NCI-H446 treated with DMSO at 0.1 percent for 48 hours (cell line): ENCODE results near the gene PRPF19.

Experiments
- DNase-seq: peaks from one replicate; lab custom pipeline; 2025; lab: John Stamatoyannopoulos, UW

PRPF19 gene

DNA sequence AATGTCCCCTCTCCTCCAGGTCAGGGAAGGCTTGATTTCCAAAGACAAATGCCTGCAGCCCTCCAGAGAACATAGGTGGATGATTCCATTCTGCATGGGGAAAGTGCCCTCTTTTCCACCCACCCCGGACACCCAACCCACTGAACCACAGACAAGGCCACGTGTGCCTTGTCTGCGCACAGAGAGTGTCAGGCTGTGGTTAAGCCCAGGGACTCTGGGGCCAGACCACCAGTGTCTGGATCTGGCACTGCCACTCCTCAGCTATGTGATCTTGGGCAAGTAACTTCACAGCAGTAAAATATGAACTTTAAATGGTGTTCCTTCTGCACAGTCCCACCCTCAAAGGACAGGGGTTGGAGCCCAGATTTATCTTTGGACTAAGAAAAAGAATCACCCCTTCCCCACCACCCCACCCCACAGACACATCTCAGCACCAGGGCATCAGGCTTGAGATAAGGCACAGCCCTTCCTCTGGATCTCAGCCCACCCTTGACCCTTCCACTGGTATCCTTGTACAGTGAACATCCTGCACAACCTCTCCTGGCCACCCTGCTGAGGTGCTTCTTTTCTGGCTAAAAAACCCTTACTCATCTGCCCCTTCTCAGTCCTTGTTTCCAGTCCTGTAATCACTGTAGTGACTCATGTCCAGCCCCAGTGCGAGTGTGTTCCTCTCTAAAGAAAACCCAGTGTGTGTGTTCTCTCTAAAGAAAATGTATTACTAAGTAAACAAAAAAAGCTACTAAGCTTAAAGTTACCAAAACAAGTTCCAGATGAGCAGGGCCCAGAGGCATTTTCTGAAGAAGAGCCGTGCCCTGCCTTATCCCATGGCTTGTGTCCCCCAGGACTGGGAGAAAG is 48.8 kb downstream of the PRPF19 start:
- no peak for DNase-seq

DNA sequence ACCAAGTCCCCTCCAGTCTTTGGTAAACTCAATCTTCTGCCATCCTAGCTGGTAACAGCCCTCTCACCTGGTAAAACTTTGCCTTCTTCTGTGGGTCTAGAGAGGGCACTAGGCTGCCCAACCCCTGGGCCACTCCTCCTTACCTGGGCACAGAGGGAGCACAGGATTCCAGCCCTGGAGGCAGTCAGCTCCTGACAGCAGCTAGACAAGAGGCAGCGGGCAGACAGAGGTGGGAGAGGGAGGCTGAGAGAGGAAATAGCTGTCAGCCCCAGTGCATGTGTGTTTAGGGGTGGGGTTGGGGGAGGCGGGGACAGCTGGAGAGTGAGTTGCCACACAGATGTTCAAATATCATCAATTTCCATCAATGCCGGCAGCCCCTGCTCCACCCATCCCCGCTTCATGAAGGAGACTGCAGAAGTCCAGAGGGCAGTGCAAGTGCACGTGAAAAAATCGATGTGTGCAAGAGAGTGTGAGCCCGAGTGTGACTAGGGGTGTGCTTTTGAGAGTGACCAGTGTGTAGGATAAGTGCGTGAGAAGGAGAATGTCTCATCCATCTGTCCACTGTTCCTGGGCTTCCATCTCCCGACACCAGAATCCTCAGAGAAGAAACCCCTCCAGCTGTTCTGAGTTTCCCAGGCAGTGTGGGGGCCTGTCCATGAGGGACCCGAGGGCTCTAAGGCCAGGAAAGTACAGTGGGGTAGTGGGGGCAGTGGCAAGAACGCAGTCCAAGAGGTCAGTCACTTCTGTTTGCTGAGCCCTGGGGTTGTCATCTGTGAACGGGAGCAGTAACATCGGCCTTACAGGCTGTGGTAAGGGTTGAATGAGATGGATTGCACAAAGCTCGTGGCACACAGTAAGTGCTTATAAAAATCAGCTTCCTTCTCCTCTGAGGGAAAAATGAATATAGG is 50.4 kb downstream of the PRPF19 start, which contains the start of gene PTGDR2:
TSS of gene PTGDR2 (minus strand) at position 225 of the 908 bp plus-strand sequence. CDS start 2,228 bp downstream, outside the sequence.
- DNase-seq, result no peak

GRCh38 chr11:60854847-60855725 is 51.3 kb downstream of the PRPF19 start:
- no peak for DNase-seq

DNA sequence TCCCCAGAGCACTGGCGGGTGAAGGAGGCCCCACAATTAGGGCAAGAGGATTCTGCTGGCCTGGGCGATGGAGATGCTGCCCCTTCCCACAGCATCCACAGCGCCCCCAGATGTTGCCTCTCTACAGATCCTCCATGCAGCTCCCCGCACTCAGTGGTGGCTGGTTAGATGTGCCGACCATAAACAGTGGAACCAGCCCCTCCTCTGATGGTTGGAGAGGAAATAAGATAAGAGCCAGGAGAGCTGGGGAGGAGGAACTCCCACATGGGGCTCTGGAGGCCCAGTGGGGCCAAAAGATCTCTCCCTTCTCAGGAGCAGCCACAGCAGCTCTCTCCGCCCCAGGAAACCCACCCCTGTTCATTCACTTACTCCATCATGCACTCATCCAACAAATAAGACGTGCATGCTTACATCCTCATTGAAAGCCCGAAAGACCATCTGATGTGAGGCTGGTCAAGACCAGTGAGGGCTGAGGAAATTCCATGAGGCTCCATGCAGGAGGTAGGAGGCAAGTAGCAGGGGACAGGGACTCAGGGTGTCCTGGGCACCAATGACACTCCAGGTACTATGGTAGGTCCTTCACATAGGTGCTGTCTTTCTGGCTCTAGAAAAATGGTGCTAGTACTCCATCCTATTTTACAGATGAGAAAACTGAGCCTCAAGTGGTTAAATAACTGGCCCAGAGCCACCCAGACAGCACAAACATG is 52.1 kb downstream of the PRPF19 start:
- DNase-seq, result no peak

GRCh38 chr11:60852982-60853950 is 53.1 kb downstream of the PRPF19 start:
- no peak for DNase-seq

- DNase-seq, result no peak
These were observed 54.0 kb downstream of the PRPF19 start for GRCh38 chr11:60852117-60852981.

DNA sequence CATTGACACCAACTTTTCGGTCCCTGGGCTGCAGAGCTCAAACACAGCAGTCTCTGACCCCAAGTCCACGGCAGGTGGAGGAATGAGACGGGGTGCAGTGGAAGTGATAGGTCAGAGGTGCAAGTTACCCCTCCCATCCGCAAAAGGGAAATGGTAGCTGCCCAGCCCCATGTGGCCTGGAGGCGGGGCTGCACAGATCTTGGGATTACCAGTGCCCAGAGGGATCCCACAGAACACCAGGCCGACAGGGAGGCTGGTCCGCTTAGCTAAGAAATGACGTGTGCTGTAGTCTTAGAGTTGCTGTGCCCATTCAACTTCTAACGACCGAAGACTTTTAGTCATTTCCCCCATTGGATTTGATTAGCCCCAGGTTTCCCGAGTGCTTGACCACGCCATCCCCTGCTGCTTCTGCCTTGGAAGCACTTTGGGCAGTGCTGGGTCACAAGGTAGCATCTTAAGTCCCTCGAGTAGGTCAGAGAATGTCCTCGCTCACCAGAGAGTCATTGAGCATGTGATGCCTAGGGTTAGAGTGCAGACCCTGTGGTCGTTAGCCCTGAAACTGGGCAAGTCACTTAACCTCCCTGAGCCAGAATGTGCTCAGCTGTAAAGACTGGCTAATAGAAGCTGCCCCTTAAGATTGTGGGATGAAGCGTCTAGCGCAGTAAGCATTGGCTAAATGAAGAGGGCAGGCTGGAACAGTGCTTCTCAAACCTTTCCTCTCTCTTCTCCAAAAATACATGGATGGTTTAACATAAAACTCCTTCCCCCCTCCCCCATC is 54.9 kb downstream of the PRPF19 start:
- DNase-seq, result no peak

DNA sequence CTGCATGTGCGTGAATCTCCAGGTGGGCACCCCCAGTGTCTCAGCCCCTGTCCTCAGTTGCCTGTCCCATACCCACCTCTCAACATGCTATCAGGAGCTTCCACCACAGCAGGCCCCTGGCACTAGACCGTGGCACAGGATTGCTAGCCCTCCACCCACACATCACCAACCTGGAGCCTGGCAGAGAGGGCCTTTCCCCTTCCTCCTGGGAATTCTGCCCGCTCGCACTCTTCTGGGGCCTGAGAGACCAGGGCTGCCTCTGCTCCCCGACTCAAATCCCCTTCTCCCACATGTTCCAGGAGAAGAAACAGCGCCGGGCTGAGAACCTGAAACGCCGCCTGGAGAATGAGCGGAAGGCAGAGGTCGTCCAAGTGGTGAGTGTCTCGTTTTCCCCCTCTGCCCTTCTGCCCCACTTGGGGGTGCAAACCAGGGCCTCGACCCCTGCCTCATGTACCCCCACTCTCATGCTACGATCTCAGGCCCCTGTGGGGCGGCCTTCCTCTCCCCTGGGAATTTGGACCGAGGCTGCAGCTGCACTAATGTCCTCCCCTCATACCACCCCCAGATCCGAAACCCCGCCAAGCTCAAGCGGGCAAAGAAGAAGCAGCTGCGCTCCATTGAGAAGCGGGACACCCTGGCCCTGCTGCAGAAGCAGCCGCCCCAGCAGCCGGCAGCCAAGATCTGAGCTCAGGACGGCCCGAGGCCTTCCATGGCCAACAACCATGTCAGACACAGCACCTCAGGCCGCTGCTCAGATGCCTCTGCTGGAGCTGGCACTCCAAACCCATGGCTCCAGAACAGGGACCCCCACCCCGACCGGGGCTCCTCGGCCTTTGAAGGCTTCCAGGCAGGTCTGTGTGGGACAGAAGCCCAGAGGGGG is 56.5 kb downstream of the PRPF19 start:
- no peak for DNase-seq

- no peak for DNase-seq
These were observed 57.7 kb downstream of the PRPF19 start for GRCh38 chr11:60848714-60849151.

DNA sequence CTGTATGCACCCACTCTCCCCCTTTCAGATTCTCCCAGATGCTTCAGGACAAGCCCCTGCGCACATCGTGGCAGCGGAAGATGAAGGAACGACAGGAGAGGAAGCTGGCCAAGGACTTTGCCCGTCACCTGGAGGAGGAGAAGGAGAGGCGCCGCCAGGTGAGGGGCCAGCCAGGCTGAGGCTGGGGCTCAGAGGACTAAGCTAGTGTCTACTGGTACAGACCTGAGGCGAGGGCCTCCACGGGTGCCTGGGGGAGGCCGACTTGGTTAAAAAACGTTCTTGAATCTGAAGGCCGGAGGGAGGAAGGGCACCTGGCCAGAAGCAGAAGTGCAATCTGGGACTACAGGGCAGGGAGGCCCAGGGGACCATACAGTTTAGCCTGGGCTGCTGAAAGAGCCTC is 58.5 kb downstream of the PRPF19 start:
- DNase-seq, result no peak

GRCh38 chr11:60847281-60847680 is 59.1 kb downstream of the PRPF19 start:
- DNase-seq, result no peak

- DNase-seq, result no peak
These were observed 61.0 kb downstream of the PRPF19 start for GRCh38 chr11:60845338-60845737.

DNA sequence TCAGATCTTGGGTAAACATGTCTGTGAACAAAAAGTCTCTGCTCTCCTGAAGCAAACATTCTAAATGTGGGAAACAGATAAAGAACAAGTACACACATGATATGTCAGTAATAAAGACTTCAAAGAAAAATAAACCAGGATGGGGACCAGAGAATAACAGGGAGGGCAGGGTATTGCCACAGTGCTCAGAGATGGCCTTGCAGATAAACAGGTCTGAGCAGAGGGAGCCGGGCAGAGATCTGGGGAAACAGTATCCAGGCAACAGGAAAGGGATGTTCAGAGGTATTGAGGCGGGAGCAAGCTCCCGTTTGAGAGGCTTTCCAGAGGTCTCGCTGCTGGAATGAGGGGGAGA is 61.5 kb downstream of the PRPF19 start:
- no peak for DNase-seq

- DNase-seq, result no peak
These were observed 62.1 kb downstream of the PRPF19 start for GRCh38 chr11:60844045-60844869.

GRCh38 chr11:60842668-60843600 is 63.5 kb downstream of the PRPF19 start:
- no peak for DNase-seq
